Ishikawa (cell line): Measurements from ENCODE around the gene ARHGEF3.

Source experiments
- CEBPB ChIP-seq: IDR thresholded peaks from 2 replicates; pipeline ENCODE4 v1.6.1; 2012
- CREB1 ChIP-seq: IDR thresholded peaks from 2 replicates; pipeline ENCODE4 v1.6.1; 2012; ENCODE audit warnings: low read depth
- EGR1 ChIP-seq: IDR thresholded peaks from 2 replicates; pipeline ENCODE4 v1.6.1; 2012
- EP300 ChIP-seq: IDR thresholded peaks from 2 replicates; pipeline ENCODE4 v1.6.1; 2012; ENCODE audit warnings: borderline replicate concordance
- FOXM1 ChIP-seq: IDR thresholded peaks from 2 replicates; pipeline ENCODE4 v1.6.1; 2012; ENCODE audit warnings: low read depth, borderline replicate concordance
- MAX ChIP-seq: IDR thresholded peaks from 2 replicates; pipeline ENCODE4 v1.6.1; 2012
- NFIC ChIP-seq: IDR thresholded peaks from 2 replicates; pipeline ENCODE4 v1.6.1; 2012
- RAD21 ChIP-seq: IDR thresholded peaks from 2 replicates; pipeline ENCODE4 v1.6.1; 2012; ENCODE audit warnings: low read depth
- REST ChIP-seq: IDR thresholded peaks from 2 replicates; pipeline ENCODE4 v1.6.1; 2012; ENCODE audit warnings: low read depth, mild to moderate bottlenecking
- TAF1 ChIP-seq: IDR thresholded peaks from 2 replicates; pipeline ENCODE4 v1.6.1; 2012; ENCODE audit warnings: low read depth, mild to moderate bottlenecking
- TCF12 ChIP-seq: IDR thresholded peaks from 2 replicates; pipeline ENCODE4 v1.6.1; 2012; ENCODE audit warnings: low read depth
- TEAD4 ChIP-seq: IDR thresholded peaks from 2 replicates; pipeline ENCODE4 v1.6.1; 2012
- YY1 ChIP-seq: IDR thresholded peaks from 2 replicates; pipeline ENCODE4 v1.6.1; 2012; ENCODE audit warnings: low read depth
- ZBTB7A ChIP-seq: IDR thresholded peaks from 2 replicates; pipeline ENCODE4 v1.6.1; 2012; ENCODE audit warnings: low read depth
- TF ChIP-seq, protein P1 (sequence below): IDR thresholded peaks from 2 replicates; pipeline ENCODE4 v1.6.1; 2012

Gene ARHGEF3

DNA sequence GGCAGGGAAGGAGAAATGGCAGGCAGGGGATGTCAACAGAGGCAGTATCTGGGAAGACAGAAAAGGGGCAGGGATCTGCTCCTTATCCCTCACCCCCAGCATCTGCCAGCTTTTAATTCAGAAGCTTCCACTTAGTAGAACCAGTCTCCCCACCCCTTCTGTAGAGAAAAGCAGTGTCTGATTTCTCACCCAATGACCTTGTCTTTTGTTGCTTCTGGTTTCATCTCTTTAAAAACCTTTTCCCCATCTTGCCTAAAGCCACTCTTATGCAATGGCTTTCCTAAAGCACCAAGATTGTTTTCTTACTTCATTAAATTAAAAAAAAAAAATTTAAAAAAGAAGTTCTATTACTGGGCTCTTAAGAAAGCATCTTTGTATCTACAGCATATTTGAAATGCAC is 27.8 kb downstream of the ARHGEF3 start:
- TF ChIP-seq EGR1 (no peak), MAX (no peak)

GRCh38 chr3:56772952-56773938 is 28.5 kb downstream of the ARHGEF3 start:
- no peak for TF ChIP-seq ZBTB7A
- TF ChIP-seq TCF12: no peak
- no peak for TF ChIP-seq YY1
- TF ChIP-seq RAD21: no peak
- TF ChIP-seq REST: no peak
- TF ChIP-seq CEBPB: no peak
- no peak for TF ChIP-seq NFIC
- TF ChIP-seq CREB1: no peak
- no peak for TF ChIP-seq TEAD4
- TF ChIP-seq, protein P1, sequence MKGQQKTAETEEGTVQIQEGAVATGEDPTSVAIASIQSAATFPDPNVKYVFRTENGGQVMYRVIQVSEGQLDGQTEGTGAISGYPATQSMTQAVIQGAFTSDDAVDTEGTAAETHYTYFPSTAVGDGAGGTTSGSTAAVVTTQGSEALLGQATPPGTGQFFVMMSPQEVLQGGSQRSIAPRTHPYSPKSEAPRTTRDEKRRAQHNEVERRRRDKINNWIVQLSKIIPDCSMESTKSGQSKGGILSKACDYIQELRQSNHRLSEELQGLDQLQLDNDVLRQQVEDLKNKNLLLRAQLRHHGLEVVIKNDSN: no peak
- no peak for TF ChIP-seq EP300
- TF ChIP-seq TAF1: no peak
- TF ChIP-seq EGR1: no peak
- TF ChIP-seq FOXM1: no peak
- TF ChIP-seq MAX: no peak

DNA sequence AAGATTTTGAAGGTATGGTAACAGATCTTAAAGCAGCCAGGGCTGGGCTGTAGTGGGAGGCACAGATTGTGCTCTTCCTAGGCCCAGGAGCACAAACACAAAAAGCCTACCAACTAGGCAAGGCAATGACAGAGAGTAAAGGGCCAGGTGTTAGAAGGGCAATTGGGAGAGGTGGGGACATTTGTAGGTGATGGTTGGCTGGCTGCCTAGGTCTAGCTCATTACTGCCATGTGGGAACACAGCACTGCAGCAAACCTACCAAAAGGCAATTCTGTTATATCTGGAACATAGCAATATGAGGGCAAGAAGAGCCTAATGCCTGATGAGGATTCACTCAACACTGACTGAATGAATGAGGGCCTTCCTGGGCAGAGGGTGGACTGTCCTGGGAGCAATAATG is 30.4 kb downstream of the ARHGEF3 start:
- TF ChIP-seq EP300 (no peak), TEAD4 (no peak), FOXM1 (no peak), TAF1 (no peak), CREB1 (no peak)

GRCh38 chr3:56769116-56769707 is 32.5 kb downstream of the ARHGEF3 start:
- TF ChIP-seq FOXM1: no peak
- no peak for TF ChIP-seq REST
- no peak for TF ChIP-seq EGR1
- TF ChIP-seq, protein P1: no peak
- no peak for TF ChIP-seq CREB1
- TF ChIP-seq TEAD4: no peak
- TF ChIP-seq TCF12: no peak

DNA sequence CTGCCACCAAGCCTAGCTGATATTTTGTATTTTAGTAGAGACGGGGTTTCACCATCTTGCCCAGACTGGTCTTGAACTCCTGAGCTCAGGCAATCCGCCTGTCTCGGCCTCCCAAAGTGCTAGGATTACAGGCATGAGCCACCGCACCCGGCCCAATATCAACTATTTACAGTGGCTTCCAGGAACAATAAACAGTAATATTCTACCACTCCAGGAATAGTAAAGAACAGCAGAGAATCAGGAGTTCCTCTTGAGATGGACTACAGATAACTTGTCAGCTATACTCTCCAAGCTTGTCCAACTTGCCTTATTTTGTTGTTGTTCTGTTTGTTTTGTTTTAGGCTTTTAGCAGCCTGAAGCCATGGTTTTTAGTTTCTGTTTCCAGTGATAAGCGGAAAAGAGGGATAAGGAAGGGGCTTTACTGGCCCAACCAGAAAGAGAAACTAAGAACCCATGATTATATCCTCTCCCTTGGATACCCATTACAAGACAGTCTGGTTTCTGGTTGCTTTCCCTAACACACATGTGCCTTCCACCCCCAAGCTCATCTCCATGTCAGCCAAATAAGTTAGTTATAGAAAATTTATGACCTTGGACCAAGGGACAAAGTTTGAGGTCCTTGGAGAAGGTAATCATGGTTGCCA is 36.7 kb downstream of the ARHGEF3 start:
- no peak for TF ChIP-seq FOXM1
- TF ChIP-seq TCF12: no peak
- no peak for TF ChIP-seq NFIC
- no peak for TF ChIP-seq CREB1
- TF ChIP-seq CEBPB: no peak
- TF ChIP-seq, protein P1: no peak
- TF ChIP-seq ZBTB7A: no peak
